GM12878 (cell line): ENCODE results near the gene YWHAG. TPM values are rescaled to one million over a fixed set of nuclear protein-coding genes. Genes with fewer than 3 reads are reported as not detected.

Experiments used
- ATAC-seq: fragments of 200-7000 bp; cut with Tn5 transposase; 3 replicates; pipeline ENCODE4 v1.9.1; 2020; ENCODE audit warnings: mild to moderate bottlenecking, moderate library complexity
- BruUV-seq: library from RNA; stranded (reverse); fragments of 400-500 nt; replicated peaks from 2 replicates; lab custom pipeline; 2021; lab: Mats Ljungman, UMichigan
- CTCF ChIA-PET: fragments of 300-600 bp; sonication (Branson Sonifier 250); formaldehyde crosslinking; extraction: SDS; loops from one replicate; lab custom pipeline; 2021; ENCODE audit warnings: inconsistent platforms; lab: Yijun Ruan, JAX
- POLR2A ChIA-PET: fragments of 350-600 bp; formaldehyde crosslinking; extraction: SDS; loops from one replicate; lab custom pipeline; 2021; ENCODE audit warnings: inconsistent platforms; lab: Charles Lee
- RAD21 ChIA-PET: fragments of 300-600 bp; sonication (Branson Sonifier 250); formaldehyde crosslinking; loops from one replicate; lab custom pipeline; 2023; ENCODE audit warnings: antibody characterized with exemption; ENCODE audit not compliant: unreplicated experiment; lab: Charles Lee
- SMC1A ChIA-PET: fragments of 300-600 bp; sonication (Branson Sonifier 250); formaldehyde crosslinking; loops from one replicate; lab custom pipeline; 2023; ENCODE audit not compliant: unreplicated experiment, uncharacterized antibody; lab: Charles Lee
- DNase-seq: peaks from one replicate; pipeline ENCODE4 v3.0.0-alpha.2; 2011; ENCODE audit warnings: low read depth, low spot score
- FAIRE-seq: peaks from 3 replicates; lab custom pipeline; 2011; peaks lifted over from hg19 to GRCh38; lab: Jason Lieb, UNC
- H2AFZ ChIP-seq: 2 replicates; pipeline ENCODE4 v1.6.0; 2011; ENCODE audit warnings: low read depth, low read length, control low read depth; ENCODE audit not compliant: control insufficient read depth
- H3K27ac ChIP-seq: 2 replicates; pipeline ENCODE4 v1.5.1; 2011; ENCODE audit warnings: control low read depth; ENCODE audit not compliant: control insufficient read depth, insufficient read depth
- H3K27me3 ChIP-seq, 2 experiments: replicated peaks in 1 of 2; 2 replicates each; pipeline versions ENCODE4 v1.6.0 to v1.6.1; 2011; ENCODE audit warnings: low read length in 1 of 2; ENCODE audit not compliant: control insufficient read depth in 2 of 2, insufficient read depth in 2 of 2
- H3K36me3 ChIP-seq, 2 experiments: 2 replicates each; pipeline ENCODE4 v1.5.1; 2011; ENCODE audit warnings: low read length in 1 of 2; ENCODE audit not compliant: control insufficient read depth in 2 of 2, insufficient read depth in 2 of 2
- H3K4me1 ChIP-seq: 2 replicates; pipeline ENCODE4 v1.6.1; 2011; ENCODE audit warnings: mild to moderate bottlenecking, low read length, moderate library complexity, mixed read lengths; ENCODE audit not compliant: control insufficient read depth, insufficient read depth
- H3K4me2 ChIP-seq: 2 replicates; pipeline ENCODE4 v1.6.0; 2011; ENCODE audit warnings: control low read depth; ENCODE audit not compliant: control insufficient read depth, insufficient read depth
- H3K4me3 ChIP-seq: fragments of 200-600 bp; sonication (generic); 2 replicates; pipeline ENCODE4 v1.5.1; 2016
- H3K79me2 ChIP-seq: 2 replicates; pipeline ENCODE4 v1.6.0; 2011; ENCODE audit warnings: low read length; ENCODE audit not compliant: control insufficient read depth, insufficient read depth
- H3K9ac ChIP-seq: 2 replicates; pipeline ENCODE4 v1.8.0; 2011; ENCODE audit warnings: low read length, control low read depth, mixed read lengths; ENCODE audit not compliant: control insufficient read depth, insufficient read depth
- H3K9me3 ChIP-seq: replicated peaks from 3 replicates; pipeline ENCODE4 v1.5.1; 2011; ENCODE audit warnings: mild to moderate bottlenecking, low read length; ENCODE audit not compliant: control insufficient read depth, insufficient read depth
- H4K20me1 ChIP-seq: 2 replicates; pipeline ENCODE4 v1.6.0; 2011; ENCODE audit not compliant: control insufficient read depth, insufficient read depth
- E2F4 ChIP-seq: IDR thresholded peaks from 2 replicates; pipeline ENCODE4 v1.6.1; 2012; ENCODE audit warnings: low read depth, low read length, improper control_type of control experiment
- EED ChIP-seq: sonication (generic); IDR thresholded peaks from 2 replicates; pipeline ENCODE4 v1.6.1; 2016; ENCODE audit warnings: antibody characterized with exemption, low read depth
- FOS ChIP-seq: IDR thresholded peaks from 3 replicates; pipeline ENCODE4 v1.6.1; 2011; ENCODE audit warnings: borderline replicate concordance; ENCODE audit not compliant: insufficient read length; ENCODE audit errors: extremely low read depth
- HCFC1 ChIP-seq: fragments of 150-350 bp; IDR thresholded peaks from 2 replicates; pipeline ENCODE4 v1.6.1; 2014; ENCODE audit warnings: low read length
- HDAC2 ChIP-seq: fragments of 200-600 bp; sonication (generic); IDR thresholded peaks from 2 replicates; pipeline ENCODE4 v1.6.1; 2017
- IRF5 ChIP-seq: fragments of 450-650 bp; IDR thresholded peaks from 2 replicates; pipeline ENCODE4 v1.6.1; 2017; ENCODE audit warnings: borderline replicate concordance
- JUND ChIP-seq: IDR thresholded peaks from 2 replicates; pipeline ENCODE4 v1.6.1; 2012; ENCODE audit warnings: low read depth, mild to moderate bottlenecking, low read length, improper control_type of control experiment, moderate library complexity
- MEF2A ChIP-seq: IDR thresholded peaks from 2 replicates; pipeline ENCODE4 v1.6.1; 2011; ENCODE audit warnings: low read depth, mild to moderate bottlenecking, low read length, moderate library complexity; ENCODE audit not compliant: insufficient read depth
- MTA2 ChIP-seq: fragments of 450-650 bp; IDR thresholded peaks from 2 replicates; pipeline ENCODE4 v1.6.1; 2016; ENCODE audit warnings: low read depth, mild to moderate bottlenecking, moderate library complexity
- MXI1 ChIP-seq: fragments of 150-350 bp; IDR thresholded peaks from 2 replicates; pipeline ENCODE4 v1.6.1; 2011; ENCODE audit warnings: low read depth, mild to moderate bottlenecking, inconsistent platforms, low read length, improper control_type of control experiment
- NR2C2 ChIP-seq: IDR thresholded peaks from 2 replicates; pipeline ENCODE4 v1.6.1; 2011; ENCODE audit warnings: borderline replicate concordance, low read depth; ENCODE audit not compliant: control insufficient read depth, insufficient read length
- RFX5 ChIP-seq: IDR thresholded peaks from 2 replicates; pipeline ENCODE4 v1.6.1; 2011; ENCODE audit warnings: low read depth, low read length, improper control_type of control experiment
- SPI1 ChIP-seq: IDR thresholded peaks from 2 replicates; pipeline ENCODE4 v1.6.1; 2011; ENCODE audit warnings: low read depth, mild to moderate bottlenecking, low read length, moderate library complexity, borderline replicate concordance; ENCODE audit not compliant: insufficient read depth
- STAT1 ChIP-seq: fragments of 450-650 bp; conservative IDR thresholded peaks from 2 replicates; pipeline ENCODE4 v1.6.1; 2014; ENCODE audit warnings: antibody characterized with exemption, mild to moderate bottlenecking
- TAF1 ChIP-seq: IDR thresholded peaks from 2 replicates; pipeline ENCODE4 v1.6.1; 2011; ENCODE audit warnings: mild to moderate bottlenecking, low read depth, low read length, borderline replicate concordance
- USF2 ChIP-seq: IDR thresholded peaks from 2 replicates; pipeline ENCODE4 v1.6.1; 2011; ENCODE audit warnings: low read depth, low read length, improper control_type of control experiment, borderline replicate concordance
- YY1 ChIP-seq: IDR thresholded peaks from 2 replicates; pipeline ENCODE4 v1.6.1; 2011; ENCODE audit warnings: low read depth, mild to moderate bottlenecking, low read length
- WGBS: methylation state at CpG from one replicate; pipeline ENCODE4 v1.1.6; 2016; ENCODE audit warnings: low lambda C conversion rate; ENCODE audit not compliant: insufficient replicate concordance, insufficient coverage; ENCODE audit errors: missing lambda C conversion rate; 5-methylcytosine and 5-hydroxymethylcytosine counted together
- in situ Hi-C: fragments of 300-500 bp; cut with MboI; formaldehyde crosslinking; loops from 9 replicates; pipeline ENCODE4 v1.14.3; 2018; ENCODE audit warnings: mixed read lengths
- intact Hi-C: fragments of 100-400 bp; cut with micrococcal nuclease; formaldehyde crosslinking; loops from one replicate; pipeline ENCODE4 v1.14.2; 2022; ENCODE audit not compliant: unreplicated experiment
- polyA plus RNA-seq, 11 experiments: library from polyadenylated mRNA; depleted of rRNA in 4 of 11; unstranded in 6 of 11; stranded (reverse) in 5 of 11; fragments of >200 nt; fragmentation: Nextera tagmentation in 4 of 11; fragmentation: Illumina TruSeq in 1 of 11; extraction: Ambion mirVana in 4 of 11; extraction: Trizol in 1 of 11; gene quantifications; 1 replicate in 1 of 11; 2 replicates in 10 of 11; pipeline versions ENCODE4 v1.2.1 to v1.2.3, GENCODE V29; 2011 to 2016; ENCODE audit warnings: inconsistent platforms in 2 of 11, missing spikeins in 2 of 11, low read depth in 1 of 11
- total RNA-seq, 4 experiments: library from RNA; depleted of rRNA in 3 of 4; stranded (reverse); fragments of >200 nt in 3 of 4; fragmentation: Illumina TruSeq in 1 of 4; extraction: Trizol in 1 of 4; gene quantifications; 2 replicates each; pipeline versions ENCODE4 v1.2.1 to v1.2.3, GENCODE V29; 2013 to 2021

YWHAG gene
- total and polyA plus RNA-seq, 10 of the 15 experiments (the other 5 are each of a cell fraction or from before 2014, with no cell fraction given), result 20.2 to 157 (median 41.3) TPM

GRCh38 chr7:76364198-76364584 lies 5.4 kb upstream of the YWHAG start:
- Histone ChIP-seq H3K4me1 (peaks cover 15% of the 10 kb centered on the region), H3K4me3 (no peak overlapping the region), H3K27me3 (no peaks in the 10 kb centered on the region; a peak in 1 of 4 replicates), H3K27ac (no peak overlapping the region), H2AFZ (peak overlapping the region; percentile 92), H4K20me1 (no peaks in the 10 kb centered on the region), H3K9me3 (no peaks in the 10 kb centered on the region; the same call in 2 of the 3 replicates), H3K79me2 (no peaks in the 10 kb centered on the region), H3K4me2 (peak overlapping the region; percentile 66), H3K9ac (peak overlapping the region; percentile 29), H3K36me3 (no peaks in the 10 kb centered on the region)
- FAIRE-seq (no peak), ATAC-seq (no peak), DNase-seq (no peak)
- ChIA-PET RAD21 (interaction anchor here (0.7 to 1.6 kb wide), 3 partner anchors 13 to 1179 kb away, joined by 4 to 5 read pairs (median 5); no protein-coding TSS in a partner anchor), POLR2A (interaction anchor here (0.5 to 1.5 kb wide), 10 partner anchors 8 to 636 kb away, joined by 3 to 12 read pairs (median 4); partner anchors contain the start of genes MDH2 and STYXL1), SMC1A (interaction anchor here (1.2 kb wide), 1 partner anchor 17 kb away, joined by 3 read pairs; no protein-coding TSS in a partner anchor), CTCF (interaction anchor here (0.7 to 2.2 kb wide), 5 partner anchors 45 to 101 kb away, joined by 3 to 8 read pairs (median 3); no protein-coding TSS in a partner anchor)
- in situ Hi-C loops (no loop called here), intact Hi-C loops (no loop called here)
- no TSS peak for BruUV-seq
- 11% methylated on average over 4 of the region's 4 CpGs for WGBS
- TF ChIP-seq STAT1, result no peak
- no peak for TF ChIP-seq JUND
- TF ChIP-seq SPI1, result peak; percentile 30; the same call in 1 of the 2 replicates
- TF ChIP-seq IRF5, result no peak
- TF ChIP-seq HCFC1, result no peak
- no peak for TF ChIP-seq FOS
- no peak for TF ChIP-seq YY1
- no peak for TF ChIP-seq TAF1
- no peak for TF ChIP-seq MXI1
- TF ChIP-seq MEF2A, result no peak
- TF ChIP-seq NR2C2, result no peak
- TF ChIP-seq EED, result peak; percentile 33; the same call in 1 of the 2 replicates
- TF ChIP-seq E2F4, result no peak
- no peak for TF ChIP-seq RFX5
- TF ChIP-seq MTA2, result no peak
- TF ChIP-seq USF2, result no peak
- TF ChIP-seq HDAC2, result no peak
